ENCODE data around the gene SH3RF2. TPM values are rescaled to one million over a fixed set of nuclear protein-coding genes. Genes with fewer than 3 reads are reported as not detected.
"Not testable (repeated sequence)": the region's sequence is repeated elsewhere in the genome, so short reads cannot be mapped to it uniquely, and the experiment has no call there.

The SH3RF2 gene
- polyA plus RNA-seq, 3 donors, result 2.4 to 3.3 (median 3.0) TPM

- no peak overlapping the region for H3K27ac ChIP-seq (ENCODE audit: low read depth, low read length)
- 45 to 73% (median 51%) methylated on average over 7 of the region's 7 CpGs for WGBS, 3 donors
Observed at GRCh38 chr5:146079695-146080373, 143.5 kb downstream of the SH3RF2 start.

- H3K27ac ChIP-seq (ENCODE audit: low read depth, low read length), result no peak overlapping the region
- 37 to 45% (median 42%) methylated on average over 6 of the region's 6 CpGs for WGBS, 3 donors
Observed at GRCh38 chr5:146081556-146081955, 145.2 kb downstream of the SH3RF2 start.

- no peak overlapping the region for H3K27ac ChIP-seq (ENCODE audit: low read depth, low read length)
- WGBS, 3 donors, result 91 to 96% (median 91%) methylated on average over 3 of the region's 3 CpGs
Observed at GRCh38 chr5:146082798-146083197, 146.4 kb downstream of the SH3RF2 start.

- WGBS, 3 donors, result 89 to 96% (median 95%) methylated on average over 4 of the region's 4 CpGs
- no peak overlapping the region for H3K27ac ChIP-seq (ENCODE audit: low read depth, low read length)
Observed at GRCh38 chr5:146084376-146084775, 148.0 kb downstream of the SH3RF2 start.

GRCh38 chr5:146088098-146088497 is 151.7 kb downstream of the SH3RF2 start:
- no peak overlapping the region for H3K27ac ChIP-seq (ENCODE audit: low read depth, low read length)
- WGBS, 3 donors, result 88 to 97% (median 93%) methylated on average over 3 of the region's 3 CpGs

- H3K27ac ChIP-seq (ENCODE audit: low read depth, low read length), result no peak overlapping the region
Observed at GRCh38 chr5:146089287-146089686, 152.9 kb downstream of the SH3RF2 start.

- H3K27ac ChIP-seq (ENCODE audit: low read depth, low read length), result no peak overlapping the region
- 85 to 89% (median 88%) methylated on average over 3 of the region's 3 CpGs for WGBS, 3 donors
Observed at GRCh38 chr5:146091881-146092280, 155.5 kb downstream of the SH3RF2 start.

- WGBS, 3 donors, result 87 to 90% (median 88%) methylated on average over 6 of the region's 6 CpGs
- H3K27ac ChIP-seq (ENCODE audit: low read depth, low read length), result no peak overlapping the region
Observed at GRCh38 chr5:146098047-146098446, 161.7 kb downstream of the SH3RF2 start.

GRCh38 chr5:146101646-146102045 is 165.3 kb downstream of the SH3RF2 start:
- WGBS, 3 donors, result 82 to 91% (median 89%) methylated on average over 2 of the region's 2 CpGs
- no peak overlapping the region for H3K27ac ChIP-seq (ENCODE audit: low read depth, low read length)

GRCh38 chr5:146103594-146103993 is 167.2 kb downstream of the SH3RF2 start:
- 0 to 91% (median 48%) methylated on average over 1 of the region's 1 CpG for WGBS, 3 donors
- H3K27ac ChIP-seq (ENCODE audit: low read depth, low read length), result no peak overlapping the region

- no peak within 1 kb of the TSS for H3K27ac ChIP-seq (ENCODE audit: low read depth, low read length)
- WGBS, 3 donors, result 95 to 98% (median 97%) methylated on average over 2 of the region's 2 CpGs
Observed at GRCh38 chr5:146105477-146105876, 169.1 kb downstream of the SH3RF2 start, which contains the start of gene PLAC8L1. Gene PLAC8L1 (minus strand): TSS chr5:146105577. CDS start chr5:146104311, 1,266 bp downstream.

- WGBS, 3 donors, result 33 to 84% (median 52%) methylated on average over 1 of the region's 1 CpG
Observed at GRCh38 chr5:146107901-146108300, 171.5 kb downstream of the SH3RF2 start.

GRCh38 chr5:146108870-146109269 is 172.5 kb downstream of the SH3RF2 start:
- not testable (repeated sequence) for H3K27ac ChIP-seq (ENCODE audit: low read depth, low read length)
- 89 to 100% (median 90%) methylated on average over 2 of the region's 2 CpGs for WGBS, 3 donors

More at GRCh38 chr5:146107901-146108300, 171.5 kb downstream of the SH3RF2 start:
- H3K27ac ChIP-seq (ENCODE audit: low read depth, low read length), result no peak overlapping the region

- H3K27ac ChIP-seq (ENCODE audit: low read depth, low read length), result no peak overlapping the region
- WGBS, 3 donors, result 59 to 86% (median 76%) methylated on average over 1 of the region's 1 CpG
Observed at GRCh38 chr5:146109379-146109778, 173.0 kb downstream of the SH3RF2 start.

GRCh38 chr5:146111409-146111808 is 175.0 kb downstream of the SH3RF2 start:
- no peak overlapping the region for H3K27ac ChIP-seq (ENCODE audit: low read depth, low read length)
- 12 to 63% (median 62%) methylated on average over 1 of the region's 1 CpG for WGBS, 3 donors

- H3K27ac ChIP-seq (ENCODE audit: low read depth, low read length), result no peak overlapping the region
- whole genome bisulfite sequencing, 3 donors, result 70 to 89% (median 84%) methylated on average over 5 of the region's 5 CpGs
Observed at GRCh38 chr5:146112476-146112875, 176.1 kb downstream of the SH3RF2 start.

Other genes starting within 250 kb of the SH3RF2 start
- gene PRELID2, start 101.2 kb upstream of the SH3RF2 start, polyA plus RNA-seq, result 1 to 10 TPM; 3.0 to 9.4 (median 6.9) TPM
- not detected for gene GRXCR2, start 63.6 kb upstream of the SH3RF2 start, polyA plus RNA-seq
- under 1 TPM in 2 of 3 donors, not detected in 1; 0.12 to 0.24 TPM for gene PLAC8L1, start 169.0 kb downstream of the SH3RF2 start, polyA plus RNA-seq
- gene LARS1, start 246.1 kb downstream of the SH3RF2 start, polyA plus RNA-seq, result 10 to 100 TPM; 29.7 to 42.2 (median 30.7) TPM

Data from adipose tissue (tissue), 3 donors.